ENCODE data around the gene VPS13D.

DNA sequence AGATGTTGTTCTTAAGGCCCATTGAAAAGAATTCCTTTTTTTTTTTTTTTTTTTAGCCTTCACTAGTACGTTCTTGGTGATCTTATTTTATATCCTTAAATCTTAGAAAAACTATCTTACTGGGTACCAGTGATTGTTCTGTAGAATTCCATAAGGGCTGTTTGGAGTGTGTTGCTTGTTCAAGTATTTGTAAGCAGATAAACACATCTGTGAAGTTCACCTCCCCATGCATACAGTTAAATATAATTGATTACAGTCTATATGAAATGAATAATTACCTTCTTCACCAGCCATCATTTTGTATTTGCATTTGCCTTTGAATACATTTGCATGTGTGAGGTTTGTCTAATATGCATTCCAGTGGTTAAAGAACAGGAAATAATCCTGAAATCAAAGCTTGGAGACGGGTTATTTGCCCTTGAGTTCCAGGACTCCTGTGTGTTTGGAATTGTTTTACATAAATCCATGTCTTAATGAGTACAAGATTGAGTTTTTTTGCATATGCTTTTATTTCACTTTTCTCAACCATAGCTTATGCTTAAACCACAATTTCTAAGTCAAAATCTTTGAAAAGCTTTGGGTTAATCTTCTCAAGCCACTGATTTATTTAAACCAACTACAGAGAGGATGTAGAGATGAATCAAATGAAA, 73.1 kb downstream of the VPS13D start:
- no peak for TF ChIP-seq ESRRA (IDR thresholded peaks at IDR 0.05; ENCODE audit: low read length)
- TF ChIP-seq, protein P1, sequence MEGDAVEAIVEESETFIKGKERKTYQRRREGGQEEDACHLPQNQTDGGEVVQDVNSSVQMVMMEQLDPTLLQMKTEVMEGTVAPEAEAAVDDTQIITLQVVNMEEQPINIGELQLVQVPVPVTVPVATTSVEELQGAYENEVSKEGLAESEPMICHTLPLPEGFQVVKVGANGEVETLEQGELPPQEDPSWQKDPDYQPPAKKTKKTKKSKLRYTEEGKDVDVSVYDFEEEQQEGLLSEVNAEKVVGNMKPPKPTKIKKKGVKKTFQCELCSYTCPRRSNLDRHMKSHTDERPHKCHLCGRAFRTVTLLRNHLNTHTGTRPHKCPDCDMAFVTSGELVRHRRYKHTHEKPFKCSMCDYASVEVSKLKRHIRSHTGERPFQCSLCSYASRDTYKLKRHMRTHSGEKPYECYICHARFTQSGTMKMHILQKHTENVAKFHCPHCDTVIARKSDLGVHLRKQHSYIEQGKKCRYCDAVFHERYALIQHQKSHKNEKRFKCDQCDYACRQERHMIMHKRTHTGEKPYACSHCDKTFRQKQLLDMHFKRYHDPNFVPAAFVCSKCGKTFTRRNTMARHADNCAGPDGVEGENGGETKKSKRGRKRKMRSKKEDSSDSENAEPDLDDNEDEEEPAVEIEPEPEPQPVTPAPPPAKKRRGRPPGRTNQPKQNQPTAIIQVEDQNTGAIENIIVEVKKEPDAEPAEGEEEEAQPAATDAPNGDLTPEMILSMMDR (IDR thresholded peaks at IDR 0.05 in 2 of 3, conservative IDR thresholded peaks at IDR 0.05 in 1 of 3; ENCODE audit: control insufficient read depth in 2 of 3, extremely low read depth in 1 of 3, insufficient read depth in 1 of 3, low read depth in 3 of 3, low read length in 3 of 3), result no peak
- no peak for TF ChIP-seq POLR2A (IDR thresholded peaks at IDR 0.05; ENCODE audit: low read depth, low read length)
- no peak for TF ChIP-seq SMC3 (IDR thresholded peaks at IDR 0.05; ENCODE audit: borderline replicate concordance, low read length)
